Progenitor cell of endocrine pancreas (in vitro differentiated cells): ENCODE results near the gene FLCN. TPM values are rescaled to one million over a fixed set of nuclear protein-coding genes. Genes with fewer than 3 reads are reported as not detected.
"Not testable (repeated sequence)": the region's sequence is repeated elsewhere in the genome, so short reads cannot be mapped to it uniquely, and the experiment has no call there.

ENCODE experiments used
- DNase-seq: peaks from one replicate; pipeline ENCODE4 v3.0.0; 2021; ENCODE audit warnings: low spot score; ENCODE audit not compliant: unreplicated experiment
- H3K27ac Mint-ChIP-seq: 2 replicates; pipeline ENCODE4 v1.8.0; 2021; ENCODE audit warnings: mild to moderate bottlenecking, moderate library complexity, mixed read lengths
- H3K27me3 Mint-ChIP-seq: 2 replicates; pipeline ENCODE4 v1.8.0; 2021; ENCODE audit warnings: mixed read lengths
- H3K36me3 Mint-ChIP-seq: 2 replicates; pipeline ENCODE4 v1.8.0; 2022; ENCODE audit warnings: mixed read lengths; ENCODE audit not compliant: insufficient read depth
- H3K4me1 Mint-ChIP-seq: 2 replicates; pipeline ENCODE4 v1.8.0; 2021; ENCODE audit warnings: low read depth, mixed read lengths
- H3K4me3 Mint-ChIP-seq: 2 replicates; pipeline ENCODE4 v1.8.0; 2021; ENCODE audit warnings: low read depth, mild to moderate bottlenecking, moderate library complexity, mixed read lengths
- H3K9me3 Mint-ChIP-seq: 2 replicates; pipeline ENCODE4 v1.8.0; 2021; ENCODE audit warnings: low read depth, mixed read lengths
- CTCF ChIP-seq: fragments of 200-600 bp; sonication (generic); IDR thresholded peaks from one replicate; pipeline ENCODE4 v1.5.0; 2021; ENCODE audit warnings: antibody characterized with exemption, mild to moderate bottlenecking; ENCODE audit not compliant: unreplicated experiment
- total RNA-seq: library from RNA; stranded (reverse); gene quantifications from 2 replicates; pipeline ENCODE4 v1.2.1, GENCODE V29; 2021

Gene FLCN
- total RNA-seq, 1 donor from 2014 or later: 58.4 TPM

- peaks cover 24% of the 10 kb centered on the region for H3K4me1 Mint-ChIP-seq
- H3K27me3 Mint-ChIP-seq: no peaks in the 10 kb centered on the region
- H3K4me3 Mint-ChIP-seq: no peak overlapping the region
- H3K36me3 Mint-ChIP-seq: peaks cover 9% of the 10 kb centered on the region
- peak; percentile 19 for TF ChIP-seq CTCF
- H3K27ac Mint-ChIP-seq: peak overlapping the region; percentile 78
- DNase-seq: no peak
- no peaks in the 10 kb centered on the region for H3K9me3 Mint-ChIP-seq
These were observed 46.8 kb downstream of the FLCN start for GRCh38 chr17:17190188-17190587.

- Mint-ChIP-seq H3K9me3 (no peaks in the 10 kb centered on the region), H3K27ac (no peak overlapping the region), H3K27me3 (no peaks in the 10 kb centered on the region), H3K36me3 (peaks cover 11% of the 10 kb centered on the region), H3K4me1 (peaks cover 27% of the 10 kb centered on the region), H3K4me3 (no peak overlapping the region)
- DNase-seq: no peak
- TF ChIP-seq CTCF: no peak
These were observed 47.4 kb downstream of the FLCN start for GRCh38 chr17:17189559-17189958.

- peaks cover 17% of the 10 kb centered on the region for H3K36me3 Mint-ChIP-seq
- DNase-seq: no peak
- no peak for TF ChIP-seq CTCF
- no peak overlapping the region for H3K4me3 Mint-ChIP-seq
- H3K27me3 Mint-ChIP-seq: no peaks in the 10 kb centered on the region
- H3K27ac Mint-ChIP-seq: no peak overlapping the region
- peaks cover 27% of the 10 kb centered on the region for H3K4me1 Mint-ChIP-seq
- no peaks in the 10 kb centered on the region for H3K9me3 Mint-ChIP-seq
These were observed 48.4 kb downstream of the FLCN start for GRCh38 chr17:17188586-17188985.

- DNase-seq: no peak
- Mint-ChIP-seq H3K36me3 (peaks cover 20% of the 10 kb centered on the region), H3K27ac (peak overlapping the region; percentile 67)
These were observed 50.1 kb downstream of the FLCN start for GRCh38 chr17:17186551-17187505.

GRCh38 chr17:17186051-17186450 is 50.9 kb downstream of the FLCN start:
- no peak for TF ChIP-seq CTCF
- peaks cover 27% of the 10 kb centered on the region for H3K4me1 Mint-ChIP-seq
- no peak for DNase-seq
- H3K27ac Mint-ChIP-seq: peak overlapping the region; percentile 67
- H3K4me3 Mint-ChIP-seq: no peak overlapping the region
- H3K9me3 Mint-ChIP-seq: no peaks in the 10 kb centered on the region
- H3K36me3 Mint-ChIP-seq: peaks cover 20% of the 10 kb centered on the region
- no peaks in the 10 kb centered on the region for H3K27me3 Mint-ChIP-seq

More at GRCh38 chr17:17186551-17187505, 50.1 kb downstream of the FLCN start:
- TF ChIP-seq CTCF: no peak
- H3K27me3 Mint-ChIP-seq: no peaks in the 10 kb centered on the region
- H3K9me3 Mint-ChIP-seq: no peaks in the 10 kb centered on the region
- peaks cover 27% of the 10 kb centered on the region for H3K4me1 Mint-ChIP-seq
- H3K4me3 Mint-ChIP-seq: no peak overlapping the region

- not testable (repeated sequence) for H3K4me3 Mint-ChIP-seq, DNase-seq, H3K27ac Mint-ChIP-seq, H3K27me3 Mint-ChIP-seq, H3K9me3 Mint-ChIP-seq
- Mint-ChIP-seq H3K36me3 (peaks cover 25% of the 10 kb centered on the region), H3K4me1 (peaks cover 27% of the 10 kb centered on the region)
These were observed 51.8 kb downstream of the FLCN start for GRCh38 chr17:17184985-17185757.
